ENCODE measurements around the gene SLX4IP.

Gene SLX4IP

GRCh38 chr20:10654630-10655029, 219.5 kb downstream of the SLX4IP start:
- no peak for DNase-seq

GRCh38 chr20:10655720-10656669, 220.9 kb downstream of the SLX4IP start:
- no peak for DNase-seq

- DNase-seq, result no peak
Observed at GRCh38 chr20:10657453-10657852, 222.3 kb downstream of the SLX4IP start.

- DNase-seq, result no peak
Observed at GRCh38 chr20:10658051-10658823, 223.1 kb downstream of the SLX4IP start.

DNA sequence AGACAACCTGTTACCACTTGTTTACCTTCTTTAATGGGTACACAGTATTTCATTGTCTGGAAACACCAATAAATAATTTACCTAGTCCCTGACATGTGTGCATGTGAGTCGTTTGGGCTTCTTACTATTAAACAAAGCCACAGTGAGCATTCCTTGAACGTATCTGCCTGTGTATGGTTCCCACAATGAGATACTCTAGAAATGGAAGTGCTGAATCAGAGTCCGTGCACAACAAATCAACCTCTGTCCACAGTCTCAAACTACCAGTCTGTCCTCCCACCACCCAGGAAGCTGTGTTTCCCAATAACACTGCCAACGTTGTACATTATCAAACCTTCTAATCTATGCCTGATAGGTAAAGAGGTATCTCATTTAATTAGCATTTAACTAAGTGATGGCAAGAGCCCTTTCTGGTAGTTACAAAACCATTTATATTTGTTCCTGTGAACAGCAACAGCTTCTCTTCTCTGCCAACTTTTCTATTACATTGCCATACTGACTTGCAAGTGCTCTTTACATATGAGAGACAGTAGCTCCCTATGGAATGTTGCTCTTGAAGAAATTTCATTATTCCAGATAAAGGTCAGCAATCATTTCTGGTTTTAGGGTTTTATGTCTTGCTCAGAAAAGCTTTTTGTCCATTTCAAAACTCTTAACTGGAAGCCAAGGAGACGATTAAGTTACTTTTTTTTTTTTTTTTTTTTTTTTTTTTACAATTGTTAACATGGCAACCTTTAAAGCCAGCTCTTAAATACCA, 223.9 kb downstream of the SLX4IP start:
- DNase-seq, result no peak

GRCh38 chr20:10659651-10660601, 224.8 kb downstream of the SLX4IP start:
- no peak for DNase-seq

DNA sequence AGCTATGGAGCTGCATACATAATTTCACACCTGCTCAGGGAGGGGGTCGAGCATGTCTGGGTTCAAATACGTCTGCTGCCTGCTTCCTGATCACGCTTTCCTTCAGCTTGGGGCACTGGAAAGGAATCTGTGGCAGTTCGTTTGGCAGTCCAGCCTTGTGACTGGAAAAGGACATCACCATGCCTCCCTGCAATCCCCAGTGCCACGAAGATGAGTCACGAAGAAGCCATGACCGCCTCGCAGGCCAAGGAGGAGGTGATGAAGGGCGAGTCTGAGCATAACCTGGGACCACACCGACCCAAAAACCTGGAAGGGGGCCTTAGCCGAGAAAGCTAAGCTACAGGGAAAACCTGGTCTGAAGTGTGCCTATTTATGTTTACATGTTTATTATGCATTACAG, 225.6 kb downstream of the SLX4IP start:
- no peak for DNase-seq

DNA sequence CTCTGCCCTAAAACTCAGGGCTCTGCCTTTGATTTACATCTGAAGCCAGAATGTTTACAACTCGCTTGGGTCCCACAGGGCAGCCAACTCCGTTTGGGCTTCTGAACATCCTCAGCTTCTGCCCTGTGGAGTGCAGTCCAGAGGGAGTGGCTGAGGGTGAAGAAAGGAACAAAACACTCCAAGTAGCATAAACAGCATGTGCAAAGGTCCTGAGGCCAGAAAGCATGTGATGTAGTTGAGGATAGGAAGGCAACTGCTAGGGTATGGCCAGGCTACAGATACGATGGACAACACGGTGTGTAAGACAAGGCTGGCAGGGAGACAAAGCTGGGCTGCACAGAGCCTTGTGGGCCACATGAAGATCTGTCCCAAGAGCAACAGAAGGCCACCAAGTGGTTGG, 226.2 kb downstream of the SLX4IP start:
- DNase-seq, result no peak

- DNase-seq, result no peak
Observed at GRCh38 chr20:10662151-10662550, 227.0 kb downstream of the SLX4IP start.

GRCh38 chr20:10662661-10663458, 227.8 kb downstream of the SLX4IP start:
- no peak for DNase-seq

GRCh38 chr20:10663756-10664155, 228.7 kb downstream of the SLX4IP start:
- no peak for DNase-seq

DNA sequence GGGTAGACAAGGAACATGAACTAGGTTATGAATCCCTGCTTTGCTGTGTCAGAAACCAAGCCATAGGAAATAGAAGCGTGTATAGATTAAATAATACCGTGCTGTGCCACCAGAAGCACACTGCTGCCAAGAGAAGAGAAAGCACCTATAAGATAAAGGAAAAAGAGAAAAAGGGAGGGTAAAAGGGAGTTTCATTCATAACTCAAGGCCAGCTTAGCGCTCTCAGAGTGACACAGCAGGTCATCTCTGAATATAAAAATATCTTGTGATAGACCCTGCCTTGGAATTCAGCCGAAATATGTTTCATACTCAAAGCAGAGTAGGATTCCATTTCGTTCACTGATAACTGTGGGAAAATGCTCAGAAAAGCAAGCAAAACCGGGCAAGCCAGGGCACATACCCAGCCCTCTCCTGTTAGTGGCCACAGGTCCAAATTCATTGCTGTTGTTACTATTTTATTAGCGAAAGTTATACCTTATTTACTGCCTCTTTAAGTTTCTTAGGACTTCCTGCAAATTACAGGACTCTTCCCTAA, 230.0 kb downstream of the SLX4IP start:
- DNase-seq, result no peak

GRCh38 chr20:10665791-10666190, 230.7 kb downstream of the SLX4IP start:
- DNase-seq, result no peak

DNA sequence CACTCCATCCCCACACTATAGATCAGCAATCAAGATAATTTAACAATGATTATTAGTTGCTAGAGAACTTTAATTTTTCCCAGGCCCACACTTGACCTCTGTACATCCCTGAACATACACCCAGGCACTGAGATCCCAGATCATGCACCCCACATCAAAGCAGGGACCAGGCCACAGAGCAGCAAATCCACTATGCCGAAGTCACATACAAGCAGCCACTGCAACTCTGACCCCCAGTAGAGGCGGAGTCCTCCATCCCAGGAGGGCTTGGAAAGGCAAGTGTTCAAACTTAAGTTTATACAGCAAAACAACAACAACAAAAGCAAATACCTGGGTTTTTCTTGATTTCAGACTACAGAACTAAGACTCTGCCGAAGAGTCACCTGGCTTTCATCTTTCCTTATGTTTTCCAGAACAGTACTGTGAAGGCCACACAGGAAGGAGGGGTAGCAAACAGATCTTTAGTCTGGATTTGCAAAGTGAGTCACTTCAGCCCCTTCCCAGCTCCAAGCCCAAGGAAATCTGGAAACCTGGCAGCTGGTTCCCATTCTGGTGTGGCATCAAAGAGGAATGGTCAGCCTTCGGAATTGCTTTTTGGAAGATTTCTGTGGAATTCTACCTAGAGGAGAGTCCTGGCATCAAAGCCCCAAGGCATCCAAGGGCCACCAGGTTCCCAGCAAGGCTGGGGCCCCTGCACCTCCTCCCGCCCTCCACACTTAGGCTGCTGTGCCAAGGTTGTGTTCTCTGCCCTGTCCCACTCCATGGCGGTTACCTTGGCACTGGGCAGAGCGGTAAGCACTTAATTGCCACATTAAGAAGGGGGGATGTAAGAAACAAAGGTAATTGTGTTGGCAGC, 231.3 kb downstream of the SLX4IP start:
- no peak for DNase-seq

GRCh38 chr20:10667077-10667401, 231.9 kb downstream of the SLX4IP start:
- DNase-seq, result no peak

- DNase-seq, result no peak
Observed at GRCh38 chr20:10667560-10668167, 232.6 kb downstream of the SLX4IP start.

DNA sequence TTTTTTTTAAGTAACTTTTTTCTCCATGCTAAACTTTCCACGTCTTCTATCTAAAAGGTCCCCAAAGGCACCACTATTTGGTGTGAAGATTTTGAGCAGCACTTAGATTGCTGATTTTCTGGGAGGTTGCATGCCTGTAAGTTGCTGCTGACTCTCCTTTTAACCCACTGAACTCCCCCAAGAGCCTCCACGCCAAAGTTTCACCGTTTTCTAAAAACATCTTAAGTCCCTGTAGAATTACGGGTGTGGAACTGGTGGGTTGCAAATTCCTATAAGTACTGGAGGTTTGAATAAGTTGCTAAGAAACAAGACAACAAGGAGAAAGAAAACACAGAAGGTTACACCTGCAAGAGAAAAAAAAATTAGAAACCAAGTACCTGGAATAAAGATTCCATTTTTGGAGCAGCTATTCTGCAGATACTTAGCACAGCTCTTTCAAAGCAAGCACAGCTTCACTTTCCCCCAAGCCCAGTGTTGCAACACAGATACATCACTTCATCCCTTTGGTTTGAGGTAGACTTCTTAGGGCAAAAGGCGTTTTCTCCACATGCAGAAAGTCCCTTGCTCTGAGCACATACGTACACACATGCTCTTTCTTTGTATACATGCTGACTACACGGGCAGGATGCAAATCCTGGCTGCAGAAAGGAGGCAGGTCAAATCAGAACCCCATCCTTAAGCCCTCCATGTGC, 233.7 kb downstream of the SLX4IP start:
- no peak for DNase-seq

DNA sequence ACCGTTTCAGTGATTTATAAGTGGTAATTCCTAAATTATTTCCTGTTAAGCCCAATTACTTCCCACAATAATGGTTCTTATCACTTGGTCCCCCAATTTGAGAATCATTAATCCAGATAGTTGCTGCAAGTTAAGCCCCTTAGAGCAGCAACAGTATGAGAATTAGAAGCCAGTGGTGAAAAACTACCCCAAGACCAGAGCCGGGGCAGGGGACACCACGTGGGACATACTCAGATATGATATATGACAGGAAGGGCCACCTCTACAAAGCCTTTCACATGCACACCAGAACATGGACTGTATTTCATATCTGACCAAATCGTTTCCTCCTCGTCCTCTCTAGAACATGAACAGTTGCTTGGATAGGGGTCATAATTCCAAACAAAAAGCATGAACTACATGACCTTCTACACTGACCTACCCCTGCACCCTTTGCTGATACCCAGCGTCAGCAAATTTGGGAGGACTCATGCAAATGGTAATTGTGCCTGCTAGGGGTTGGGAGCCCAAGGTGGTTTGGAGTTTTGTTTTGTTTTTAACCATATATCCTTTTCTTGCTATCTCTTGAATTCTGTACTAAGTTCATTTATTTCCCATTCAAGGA, 234.8 kb downstream of the SLX4IP start:
- DNase-seq, result no peak
